Body of pancreas (tissue), 4 donors: Measurements from ENCODE around the gene NPAS2.

ENCODE experiments used
- CTCF ChIP-seq, 7 experiments: fragments of 450-650 bp in 4 of 7; fragments of 200-600 bp in 3 of 7; sonication (generic) in 3 of 7; IDR thresholded peaks; one replicate each; pipeline ENCODE4 v1.5.1; 2016 to 2019; ENCODE audit warnings: antibody characterized with exemption in 7 of 7
- POLR2A ChIP-seq, 3 donors: fragments of 450-650 bp; IDR thresholded peaks; one replicate each; pipeline ENCODE4 v1.6.1; 2016; ENCODE audit warnings: antibody characterized with exemption in 3 of 3, mild to moderate bottlenecking in 2 of 3

- TF ChIP-seq CTCF (IDR thresholded peaks at IDR 0.05) (no peak), POLR2A (IDR thresholded peaks at IDR 0.05) (no peak)
These were observed 202.3 kb downstream of the NPAS2 start for GRCh38 chr2:101022221-101022620.
